HepG2 (cell line): Measurements from ENCODE around the gene SMOC1. TPM values are rescaled to one million over a fixed set of nuclear protein-coding genes. Genes with fewer than 3 reads are reported as not detected.

Experiments
- CENPT ChIP-seq: sonication (generic); formaldehyde crosslinking; IDR thresholded peaks from 2 replicates; pipeline ENCODE4 v1.8.0; 2022; ENCODE audit warnings: low read depth, mild to moderate bottlenecking, moderate library complexity, missing genetic modification reagents
- MYC ChIP-seq: sonication (generic); formaldehyde crosslinking; IDR thresholded peaks from 2 replicates; pipeline ENCODE4 v1.9.0; 2021; ENCODE audit warnings: missing genetic modification reagents, borderline replicate concordance
- PHF20 ChIP-seq: sonication (generic); formaldehyde crosslinking; IDR thresholded peaks from 2 replicates; pipeline ENCODE4 v1.5.0; 2020; ENCODE audit warnings: mild to moderate bottlenecking, missing genetic modification reagents
- SIN3A ChIP-seq: IDR thresholded peaks from 2 replicates; pipeline ENCODE4 v1.6.1; 2011; ENCODE audit warnings: low read depth, mild to moderate bottlenecking, control low read depth, low read length, borderline replicate concordance
- ZFP41 ChIP-seq: sonication (generic); formaldehyde crosslinking; IDR thresholded peaks from 2 replicates; pipeline ENCODE4 v1.4.0; 2020; ENCODE audit warnings: mild to moderate bottlenecking, missing genetic modification reagents, borderline replicate concordance
- ZNF260 ChIP-seq: sonication (generic); formaldehyde crosslinking; IDR thresholded peaks from 2 replicates; pipeline ENCODE4 v1.4.0; 2020; ENCODE audit warnings: missing genetic modification reagents, low read depth, mild to moderate bottlenecking, borderline replicate concordance
- ZNF329 ChIP-seq: sonication (generic); formaldehyde crosslinking; IDR thresholded peaks from 2 replicates; pipeline ENCODE4 v1.9.0; 2021; ENCODE audit warnings: low read depth, mild to moderate bottlenecking, missing genetic modification reagents
- ZNF335 ChIP-seq: sonication (generic); formaldehyde crosslinking; IDR thresholded peaks from 2 replicates; pipeline ENCODE4 v1.4.0; 2020; ENCODE audit warnings: missing genetic modification reagents
- ZNF33B ChIP-seq: sonication (generic); formaldehyde crosslinking; IDR thresholded peaks from 2 replicates; pipeline ENCODE4 v1.5.1; 2020; ENCODE audit warnings: mild to moderate bottlenecking, missing genetic modification reagents
- ZNF460 ChIP-seq: sonication (generic); formaldehyde crosslinking; IDR thresholded peaks from 2 replicates; pipeline ENCODE4 v1.5.1; 2020; ENCODE audit warnings: missing genetic modification reagents, mild to moderate bottlenecking, borderline replicate concordance
- ZNF562 ChIP-seq: sonication (generic); formaldehyde crosslinking; IDR thresholded peaks from 2 replicates; pipeline ENCODE4 v1.8.0; 2022; ENCODE audit warnings: missing genetic modification reagents, borderline replicate concordance
- polyA plus RNA-seq, 8 experiments: library from polyadenylated mRNA; depleted of rRNA in 3 of 8; stranded (reverse) in 7 of 8; unstranded in 1 of 8; fragments of >200 nt; fragmentation: Illumina TruSeq in 4 of 8; extraction: Trizol in 4 of 8; gene quantifications; 2 replicates each; pipeline versions ENCODE4 v1.2.1 to v1.2.3, GENCODE V29; 2011 to 2016; ENCODE audit warnings: low read depth in 4 of 8, missing spikeins in 1 of 8, mixed read lengths in 1 of 8; ENCODE audit not compliant: insufficient read depth in 1 of 8
- total RNA-seq, 5 experiments: library from RNA; depleted of rRNA; stranded (reverse); fragments of >200 nt; fragmentation: Illumina TruSeq; extraction: Trizol; gene quantifications; 2 replicates each; pipeline ENCODE4 v1.2.3, GENCODE V29; 2016; ENCODE audit warnings: low read depth in 1 of 5
- TF ChIP-seq, protein P1 (sequence below): sonication (generic); formaldehyde crosslinking; IDR thresholded peaks from 2 replicates; pipeline ENCODE4 v1.4.0; 2020; ENCODE audit warnings: missing genetic modification reagents, borderline replicate concordance
- TF ChIP-seq, protein P2 (sequence below): sonication (generic); formaldehyde crosslinking; IDR thresholded peaks from 2 replicates; pipeline ENCODE4 v1.5.0; 2020; ENCODE audit warnings: missing genetic modification reagents, mild to moderate bottlenecking, borderline replicate concordance
- TF ChIP-seq, protein P3 (sequence below): sonication (generic); formaldehyde crosslinking; conservative IDR thresholded peaks from 2 replicates; pipeline ENCODE4 v1.4.0; 2020; ENCODE audit warnings: missing genetic modification reagents
- TF ChIP-seq, protein P4 (sequence below): sonication (generic); formaldehyde crosslinking; IDR thresholded peaks from 2 replicates; pipeline ENCODE4 v1.4.0; 2020; ENCODE audit warnings: missing genetic modification reagents
- TF ChIP-seq, protein P5 (sequence below): sonication (generic); formaldehyde crosslinking; IDR thresholded peaks from 2 replicates; pipeline ENCODE4 v1.4.0; 2020; ENCODE audit warnings: missing genetic modification reagents

The SMOC1 gene
- total and polyA plus RNA-seq, 2 of the 13 experiments (the other 11 are each of a cell fraction or from before 2014, with no cell fraction given): 17.8 to 35.6 TPM

DNA sequence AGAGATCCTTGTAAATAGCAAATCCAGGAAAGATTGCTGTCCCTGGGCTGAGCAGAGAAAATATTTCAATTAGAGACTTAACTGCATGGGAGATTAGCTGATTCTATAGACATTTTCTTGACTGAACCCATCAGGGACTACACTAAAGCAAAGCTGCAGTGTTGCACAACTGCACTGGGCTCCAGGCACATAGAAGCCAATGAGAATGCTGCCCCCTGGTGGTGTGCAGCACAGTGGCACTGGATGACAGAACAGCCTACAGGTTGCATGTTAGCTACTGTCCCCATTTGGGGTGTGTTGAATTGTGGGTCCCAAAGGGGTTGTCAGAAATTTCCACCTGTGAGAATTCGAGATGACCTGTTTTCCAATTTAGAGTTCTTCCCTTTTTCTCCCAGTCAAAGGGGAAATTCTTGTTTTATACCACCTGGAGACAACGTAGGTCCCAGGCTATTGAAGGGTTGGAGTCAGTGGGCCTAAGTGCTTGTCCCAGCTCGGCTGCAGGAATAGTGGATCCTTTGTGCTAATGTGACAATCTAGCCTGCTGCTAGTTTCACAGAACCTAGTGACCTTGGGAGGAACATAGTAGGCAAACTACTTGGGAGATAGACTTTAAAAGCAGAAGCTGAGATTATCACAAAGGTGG lies 194.8 kb downstream of the SMOC1 start (continued):
- TF ChIP-seq ZNF329: no peak
- no peak for TF ChIP-seq ZNF335 (CRISPR knock-in tag)
- TF ChIP-seq ZFP41 (CRISPR knock-in tag): no peak
- TF ChIP-seq ZNF562 (CRISPR knock-in tag): no peak
- TF ChIP-seq ZNF260 (CRISPR knock-in tag): no peak
- no peak for TF ChIP-seq CENPT (CRISPR knock-in tag)
- no peak for TF ChIP-seq ZNF33B (CRISPR knock-in tag)
- TF ChIP-seq, protein P1, sequence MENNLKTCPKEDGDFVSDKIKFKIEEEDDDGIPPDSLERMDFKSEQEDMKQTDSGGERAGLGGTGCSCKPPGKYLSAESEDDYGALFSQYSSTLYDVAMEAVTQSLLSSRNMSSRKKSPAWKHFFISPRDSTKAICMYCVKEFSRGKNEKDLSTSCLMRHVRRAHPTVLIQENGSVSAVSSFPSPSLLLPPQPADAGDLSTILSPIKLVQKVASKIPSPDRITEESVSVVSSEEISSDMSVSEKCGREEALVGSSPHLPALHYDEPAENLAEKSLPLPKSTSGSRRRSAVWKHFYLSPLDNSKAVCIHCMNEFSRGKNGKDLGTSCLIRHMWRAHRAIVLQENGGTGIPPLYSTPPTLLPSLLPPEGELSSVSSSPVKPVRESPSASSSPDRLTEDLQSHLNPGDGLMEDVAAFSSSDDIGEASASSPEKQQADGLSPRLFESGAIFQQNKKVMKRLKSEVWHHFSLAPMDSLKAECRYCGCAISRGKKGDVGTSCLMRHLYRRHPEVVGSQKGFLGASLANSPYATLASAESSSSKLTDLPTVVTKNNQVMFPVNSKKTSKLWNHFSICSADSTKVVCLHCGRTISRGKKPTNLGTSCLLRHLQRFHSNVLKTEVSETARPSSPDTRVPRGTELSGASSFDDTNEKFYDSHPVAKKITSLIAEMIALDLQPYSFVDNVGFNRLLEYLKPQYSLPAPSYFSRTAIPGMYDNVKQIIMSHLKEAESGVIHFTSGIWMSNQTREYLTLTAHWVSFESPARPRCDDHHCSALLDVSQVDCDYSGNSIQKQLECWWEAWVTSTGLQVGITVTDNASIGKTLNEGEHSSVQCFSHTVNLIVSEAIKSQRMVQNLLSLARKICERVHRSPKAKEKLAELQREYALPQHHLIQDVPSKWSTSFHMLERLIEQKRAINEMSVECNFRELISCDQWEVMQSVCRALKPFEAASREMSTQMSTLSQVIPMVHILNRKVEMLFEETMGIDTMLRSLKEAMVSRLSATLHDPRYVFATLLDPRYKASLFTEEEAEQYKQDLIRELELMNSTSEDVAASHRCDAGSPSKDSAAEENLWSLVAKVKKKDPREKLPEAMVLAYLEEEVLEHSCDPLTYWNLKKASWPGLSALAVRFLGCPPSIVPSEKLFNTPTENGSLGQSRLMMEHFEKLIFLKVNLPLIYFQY: peak; percentile 32; the same call in 1 of the 2 replicates
- TF ChIP-seq ZNF460 (CRISPR knock-in tag): no peak
- TF ChIP-seq SIN3A: no peak
- TF ChIP-seq, protein P2, sequence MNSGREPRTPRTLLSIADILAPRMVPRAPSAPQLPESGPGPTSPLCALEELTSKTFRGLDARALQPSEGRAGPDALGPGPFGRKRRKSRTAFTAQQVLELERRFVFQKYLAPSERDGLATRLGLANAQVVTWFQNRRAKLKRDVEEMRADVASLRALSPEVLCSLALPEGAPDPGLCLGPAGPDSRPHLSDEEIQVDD: no peak
- TF ChIP-seq MYC: no peak
- TF ChIP-seq PHF20 (CRISPR knock-in tag): no peak
- TF ChIP-seq, protein P3, sequence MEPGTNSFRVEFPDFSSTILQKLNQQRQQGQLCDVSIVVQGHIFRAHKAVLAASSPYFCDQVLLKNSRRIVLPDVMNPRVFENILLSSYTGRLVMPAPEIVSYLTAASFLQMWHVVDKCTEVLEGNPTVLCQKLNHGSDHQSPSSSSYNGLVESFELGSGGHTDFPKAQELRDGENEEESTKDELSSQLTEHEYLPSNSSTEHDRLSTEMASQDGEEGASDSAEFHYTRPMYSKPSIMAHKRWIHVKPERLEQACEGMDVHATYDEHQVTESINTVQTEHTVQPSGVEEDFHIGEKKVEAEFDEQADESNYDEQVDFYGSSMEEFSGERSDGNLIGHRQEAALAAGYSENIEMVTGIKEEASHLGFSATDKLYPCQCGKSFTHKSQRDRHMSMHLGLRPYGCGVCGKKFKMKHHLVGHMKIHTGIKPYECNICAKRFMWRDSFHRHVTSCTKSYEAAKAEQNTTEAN (CRISPR knock-in tag): no peak
- TF ChIP-seq, protein P4, sequence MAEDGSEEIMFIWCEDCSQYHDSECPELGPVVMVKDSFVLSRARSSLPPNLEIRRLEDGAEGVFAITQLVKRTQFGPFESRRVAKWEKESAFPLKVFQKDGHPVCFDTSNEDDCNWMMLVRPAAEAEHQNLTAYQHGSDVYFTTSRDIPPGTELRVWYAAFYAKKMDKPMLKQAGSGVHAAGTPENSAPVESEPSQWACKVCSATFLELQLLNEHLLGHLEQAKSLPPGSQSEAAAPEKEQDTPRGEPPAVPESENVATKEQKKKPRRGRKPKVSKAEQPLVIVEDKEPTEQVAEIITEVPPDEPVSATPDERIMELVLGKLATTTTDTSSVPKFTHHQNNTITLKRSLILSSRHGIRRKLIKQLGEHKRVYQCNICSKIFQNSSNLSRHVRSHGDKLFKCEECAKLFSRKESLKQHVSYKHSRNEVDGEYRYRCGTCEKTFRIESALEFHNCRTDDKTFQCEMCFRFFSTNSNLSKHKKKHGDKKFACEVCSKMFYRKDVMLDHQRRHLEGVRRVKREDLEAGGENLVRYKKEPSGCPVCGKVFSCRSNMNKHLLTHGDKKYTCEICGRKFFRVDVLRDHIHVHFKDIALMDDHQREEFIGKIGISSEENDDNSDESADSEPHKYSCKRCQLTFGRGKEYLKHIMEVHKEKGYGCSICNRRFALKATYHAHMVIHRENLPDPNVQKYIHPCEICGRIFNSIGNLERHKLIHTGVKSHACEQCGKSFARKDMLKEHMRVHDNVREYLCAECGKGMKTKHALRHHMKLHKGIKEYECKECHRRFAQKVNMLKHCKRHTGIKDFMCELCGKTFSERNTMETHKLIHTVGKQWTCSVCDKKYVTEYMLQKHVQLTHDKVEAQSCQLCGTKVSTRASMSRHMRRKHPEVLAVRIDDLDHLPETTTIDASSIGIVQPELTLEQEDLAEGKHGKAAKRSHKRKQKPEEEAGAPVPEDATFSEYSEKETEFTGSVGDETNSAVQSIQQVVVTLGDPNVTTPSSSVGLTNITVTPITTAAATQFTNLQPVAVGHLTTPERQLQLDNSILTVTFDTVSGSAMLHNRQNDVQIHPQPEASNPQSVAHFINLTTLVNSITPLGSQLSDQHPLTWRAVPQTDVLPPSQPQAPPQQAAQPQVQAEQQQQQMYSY (CRISPR knock-in tag): no peak
- TF ChIP-seq, protein P5, sequence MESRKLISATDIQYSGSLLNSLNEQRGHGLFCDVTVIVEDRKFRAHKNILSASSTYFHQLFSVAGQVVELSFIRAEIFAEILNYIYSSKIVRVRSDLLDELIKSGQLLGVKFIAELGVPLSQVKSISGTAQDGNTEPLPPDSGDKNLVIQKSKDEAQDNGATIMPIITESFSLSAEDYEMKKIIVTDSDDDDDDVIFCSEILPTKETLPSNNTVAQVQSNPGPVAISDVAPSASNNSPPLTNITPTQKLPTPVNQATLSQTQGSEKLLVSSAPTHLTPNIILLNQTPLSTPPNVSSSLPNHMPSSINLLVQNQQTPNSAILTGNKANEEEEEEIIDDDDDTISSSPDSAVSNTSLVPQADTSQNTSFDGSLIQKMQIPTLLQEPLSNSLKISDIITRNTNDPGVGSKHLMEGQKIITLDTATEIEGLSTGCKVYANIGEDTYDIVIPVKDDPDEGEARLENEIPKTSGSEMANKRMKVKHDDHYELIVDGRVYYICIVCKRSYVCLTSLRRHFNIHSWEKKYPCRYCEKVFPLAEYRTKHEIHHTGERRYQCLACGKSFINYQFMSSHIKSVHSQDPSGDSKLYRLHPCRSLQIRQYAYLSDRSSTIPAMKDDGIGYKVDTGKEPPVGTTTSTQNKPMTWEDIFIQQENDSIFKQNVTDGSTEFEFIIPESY (CRISPR knock-in tag): peak; percentile 22; the same call in 1 of the 2 replicates
